ENCODE results near the gene LRTM2. TPM values are rescaled to one million over a fixed set of nuclear protein-coding genes. Genes with fewer than 3 reads are reported as not detected.

The LRTM2 gene
- total RNA-seq, 4 donors from 2014 or later = not detected

GRCh38 chr12:1804545-1805332, 15.6 kb upstream of the LRTM2 start:
- ATAC-seq = peak; percentile 90
- no peak overlapping the region for H3K4me3 ChIP-seq
- no peak overlapping the region for H3K27ac ChIP-seq

GRCh38 chr12:1805441-1806081, 14.8 kb upstream of the LRTM2 start:
- 87 to 93% methylated on average over 6 to 8 of the region's 16 CpGs for WGBS, 2 donors (ENCODE audit: low coverage in 1 of 2)
- no peak overlapping the region for H3K4me3 ChIP-seq
- TF ChIP-seq EP300 (IDR thresholded peaks at IDR 0.05) (no peak), POLR2AphosphoS5 (IDR thresholded peaks at IDR 0.05) (no peak)
- no peaks in the 10 kb centered on the region for H3K36me3 ChIP-seq
- no peaks in the 10 kb centered on the region for H3K27me3 ChIP-seq
- H3K9me3 ChIP-seq = no peaks in the 10 kb centered on the region
- H3K27ac ChIP-seq = no peak overlapping the region
- H3K4me1 ChIP-seq = no peaks in the 10 kb centered on the region
- no peak for ATAC-seq

More at GRCh38 chr12:1804545-1805332, 15.6 kb upstream of the LRTM2 start:
- Histone ChIP-seq H3K4me1 (no peaks in the 10 kb centered on the region), H3K36me3 (no peaks in the 10 kb centered on the region), H3K9me3 (no peaks in the 10 kb centered on the region), H3K27me3 (no peaks in the 10 kb centered on the region)
- TF ChIP-seq CTCF (IDR thresholded peaks at IDR 0.05) (peak in 1 of 4 experiments; percentile 7), POLR2A (IDR thresholded peaks at IDR 0.05) (no peak), EP300 (IDR thresholded peaks at IDR 0.05) (no peak), POLR2AphosphoS5 (IDR thresholded peaks at IDR 0.05) (no peak)
- WGBS, 2 donors (ENCODE audit: low coverage in 1 of 2) = 67 to 70% methylated on average over 9 to 11 of the region's 25 CpGs

- Histone ChIP-seq H3K27me3 (no peaks in the 10 kb centered on the region), H3K27ac (no peak overlapping the region), H3K4me1 (no peaks in the 10 kb centered on the region), H3K4me3 (no peak overlapping the region), H3K9me3 (no peaks in the 10 kb centered on the region), H3K36me3 (no peaks in the 10 kb centered on the region)
- no peak for ATAC-seq
- 80% methylated on average over 1 of the region's 7 CpGs; no CpG with 5 or more reads in 1 of the 2 donors for WGBS, 2 donors (ENCODE audit: low coverage in 1 of 2)
- no peak for TF ChIP-seq POLR2A (IDR thresholded peaks at IDR 0.05)
- no peak for TF ChIP-seq CTCF (IDR thresholded peaks at IDR 0.05)
- TF ChIP-seq EP300 (IDR thresholded peaks at IDR 0.05) = no peak
- no peak for TF ChIP-seq POLR2AphosphoS5 (IDR thresholded peaks at IDR 0.05)
These were observed 13.9 kb upstream of the LRTM2 start for GRCh38 chr12:1806301-1807086.

GRCh38 chr12:1807087-1807860, 13.1 kb upstream of the LRTM2 start:
- no peak for ATAC-seq
- Histone ChIP-seq H3K9me3 (no peaks in the 10 kb centered on the region), H3K27me3 (no peaks in the 10 kb centered on the region), H3K4me1 (no peaks in the 10 kb centered on the region), H3K36me3 (no peaks in the 10 kb centered on the region), H3K27ac (no peak overlapping the region), H3K4me3 (no peak overlapping the region)
- 83 to 86% methylated on average over 7 to 9 of the region's 15 CpGs for whole genome bisulfite sequencing, 2 donors (ENCODE audit: low coverage in 1 of 2)
- TF ChIP-seq CTCF (IDR thresholded peaks at IDR 0.05) (no peak), EP300 (IDR thresholded peaks at IDR 0.05) (no peak), POLR2A (IDR thresholded peaks at IDR 0.05) (no peak), POLR2AphosphoS5 (IDR thresholded peaks at IDR 0.05) (no peak)

All from gastroesophageal sphincter (tissue), 4 donors.